Mononuclear cell (primary cell): ENCODE results near the gene AQP10. TPM values are rescaled to one million over a fixed set of nuclear protein-coding genes. Genes with fewer than 3 reads are reported as not detected.

ENCODE experiments used
- total RNA-seq: library from RNA; depleted of rRNA; stranded (reverse); fragments of >200 nt; gene quantifications from one replicate; pipeline ENCODE4 v1.2.3, GENCODE V29; 2012

Gene AQP10
- total RNA-seq, 1 donor: 4.1 TPM

Other genes starting within 250 kb of the AQP10 start
- under 0.01 TPM for gene NUP210L, start 166.0 kb upstream of the AQP10 start, total RNA-seq
- 973 TPM for gene TPM3, start 129.0 kb upstream of the AQP10 start, total RNA-seq
- not detected for gene CFAP141, start 114.8 kb upstream of the AQP10 start, total RNA-seq
- 109 TPM for gene UBAP2L, start 100.1 kb upstream of the AQP10 start, total RNA-seq
- 36.5 TPM for gene HAX1, start 48.5 kb upstream of the AQP10 start, total RNA-seq
- gene ATP8B2, start 4.4 kb downstream of the AQP10 start, total RNA-seq: 59.8 TPM
- gene IL6R, start 84.2 kb downstream of the AQP10 start, total RNA-seq: 29.2 TPM
- not detected for gene TDRD10, start 181.1 kb downstream of the AQP10 start, total RNA-seq
- 0.10 TPM for gene SHE, start 181.3 kb downstream of the AQP10 start, total RNA-seq
- 30.7 TPM for gene UBE2Q1, start 237.6 kb downstream of the AQP10 start, total RNA-seq
- gene CHRNB2, start 246.7 kb downstream of the AQP10 start, total RNA-seq: not detected